HG02642 (cell line): ENCODE data around the gene CMSS1.
"Not testable (repeated sequence)": the region's sequence is repeated elsewhere in the genome, so short reads cannot be mapped to it uniquely, and the experiment has no call there.

Source experiments
- ATAC-seq: cut with Tn5 transposase; IDR thresholded peaks from one replicate; pipeline ENCODE4 v1.9.1; 2021; ENCODE audit warnings: mild to moderate bottlenecking; ENCODE audit not compliant: unreplicated experiment, poor library complexity

The CMSS1 gene

DNA sequence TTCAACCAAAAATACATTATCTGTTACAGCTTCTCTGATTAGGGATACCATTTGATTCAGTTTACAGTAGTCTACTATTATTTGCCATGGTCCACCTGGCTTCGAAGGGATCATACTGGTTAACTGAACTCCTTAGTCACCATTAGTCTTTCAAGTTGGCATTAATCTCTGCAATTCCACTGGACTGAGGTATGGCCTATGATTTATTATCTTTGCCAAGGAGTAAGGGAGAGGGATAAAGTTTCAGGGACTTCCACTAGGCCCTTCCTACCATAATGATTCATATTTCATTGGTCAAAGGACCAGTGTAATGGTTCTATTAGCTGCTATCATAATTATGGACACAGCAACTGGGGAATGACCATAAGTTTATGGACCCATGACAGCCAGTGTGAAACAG is 7.3 kb upstream of the CMSS1 start:
- ATAC-seq: no peak

- no peak for ATAC-seq
These were observed 620 bp upstream of the CMSS1 start for GRCh38 chr3:99817047-99817436.

GRCh38 chr3:99818818-99819217 is 1.2 kb downstream of the CMSS1 start:
- no peak for ATAC-seq

DNA sequence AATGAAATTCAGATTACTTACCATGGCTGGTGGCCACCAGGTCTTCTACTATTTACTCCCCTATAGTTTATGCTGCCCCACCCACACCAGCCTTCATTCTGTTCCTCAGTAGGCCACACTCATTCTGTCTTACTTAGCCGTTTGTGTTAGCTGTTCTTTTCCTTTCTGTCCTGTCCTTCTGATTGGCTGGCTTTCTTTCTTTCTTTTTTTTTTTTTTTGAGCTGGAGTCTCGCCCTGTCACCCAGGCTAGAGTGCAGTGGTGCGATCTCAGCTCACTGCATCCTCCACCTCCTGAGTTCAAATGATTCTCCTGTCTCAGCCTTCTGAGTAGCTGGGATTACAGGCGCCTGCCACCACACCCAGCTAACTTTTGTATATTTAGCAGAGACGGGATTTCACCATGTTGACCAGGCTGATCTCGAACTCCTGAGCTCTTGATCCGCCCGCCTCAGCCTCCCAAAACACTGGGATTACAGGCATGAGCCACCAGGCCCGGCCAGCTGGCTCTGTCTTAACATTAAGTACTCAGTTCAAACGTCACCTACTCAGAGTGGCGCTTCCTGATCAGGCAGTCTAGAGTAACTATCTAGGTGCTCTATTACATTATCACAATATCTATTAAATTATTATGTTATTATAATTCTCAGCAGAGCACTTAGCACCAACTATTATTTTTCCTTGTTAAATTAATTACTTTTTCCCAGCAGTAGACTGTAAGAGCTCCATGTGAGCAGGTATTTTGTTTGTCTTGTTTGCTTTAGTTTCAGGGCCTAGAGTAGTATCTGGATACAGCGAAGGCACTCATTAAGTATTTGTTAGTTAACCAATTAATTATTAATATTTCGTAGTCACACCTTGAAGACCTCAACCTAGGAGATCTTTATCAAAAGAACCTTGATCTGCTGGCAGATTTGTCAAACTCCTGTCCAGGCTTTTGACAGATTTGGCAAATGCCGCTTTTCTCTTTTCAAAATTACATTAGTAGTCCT is 6.4 kb downstream of the CMSS1 start:
- ATAC-seq: no peak

DNA sequence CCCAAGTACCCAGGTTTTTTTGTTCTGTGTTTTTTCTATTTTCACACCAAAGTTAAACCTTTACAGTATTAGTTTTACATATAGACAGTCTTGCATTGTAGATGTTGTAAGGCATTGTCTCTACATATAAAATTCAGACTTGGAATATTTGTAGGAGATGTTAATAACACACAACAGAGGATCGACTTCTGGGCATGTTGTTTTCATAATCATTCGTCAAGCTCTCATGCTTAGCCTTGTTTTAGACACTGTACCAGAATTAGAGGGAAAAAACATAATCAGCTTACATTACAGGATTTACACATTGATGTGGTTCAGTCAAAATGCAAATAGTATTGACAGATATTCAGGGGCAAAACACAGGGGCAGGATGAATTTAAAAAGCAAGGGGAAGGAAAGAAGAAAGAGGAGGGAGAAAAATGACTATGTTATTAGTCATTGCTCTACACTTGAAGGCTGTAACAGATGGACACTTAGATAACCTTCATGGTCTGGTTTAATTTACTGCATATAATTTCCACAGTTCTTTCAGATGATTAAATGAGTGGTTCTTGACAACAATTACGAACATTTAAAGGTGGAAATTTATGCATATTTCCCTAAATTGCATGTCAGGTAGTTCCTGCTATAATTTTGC is 7.5 kb downstream of the CMSS1 start:
- ATAC-seq: no peak

GRCh38 chr3:99829844-99830243 is 12.2 kb downstream of the CMSS1 start:
- ATAC-seq: no peak

DNA sequence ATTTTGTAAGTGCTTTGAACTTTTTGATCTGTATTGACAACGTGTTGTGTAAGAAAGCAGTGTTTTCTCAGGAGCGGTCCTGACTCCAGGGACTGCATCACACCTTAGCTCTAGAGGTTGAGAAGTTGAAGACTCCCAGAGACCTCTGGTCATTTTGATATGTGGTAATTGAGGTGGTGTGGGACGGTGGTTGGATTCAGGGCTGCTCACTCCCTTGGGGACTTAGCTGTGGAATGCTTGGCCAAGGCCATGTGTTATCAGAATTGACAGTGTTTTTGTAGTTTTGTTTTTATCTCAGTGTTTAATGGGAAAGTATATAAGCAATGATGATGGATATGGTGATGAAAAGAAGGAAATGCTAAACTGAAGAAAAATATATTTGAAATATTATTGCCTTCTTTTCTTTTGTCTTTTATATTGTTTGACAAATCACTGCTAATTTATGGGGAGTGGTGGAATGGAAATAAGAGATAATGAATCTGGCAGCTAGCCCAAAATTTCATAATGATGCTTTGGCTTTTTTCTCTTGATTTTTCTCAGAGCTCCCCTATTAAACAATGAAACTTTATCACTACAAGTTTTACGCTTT is 16.0 kb downstream of the CMSS1 start:
- ATAC-seq: no peak

DNA sequence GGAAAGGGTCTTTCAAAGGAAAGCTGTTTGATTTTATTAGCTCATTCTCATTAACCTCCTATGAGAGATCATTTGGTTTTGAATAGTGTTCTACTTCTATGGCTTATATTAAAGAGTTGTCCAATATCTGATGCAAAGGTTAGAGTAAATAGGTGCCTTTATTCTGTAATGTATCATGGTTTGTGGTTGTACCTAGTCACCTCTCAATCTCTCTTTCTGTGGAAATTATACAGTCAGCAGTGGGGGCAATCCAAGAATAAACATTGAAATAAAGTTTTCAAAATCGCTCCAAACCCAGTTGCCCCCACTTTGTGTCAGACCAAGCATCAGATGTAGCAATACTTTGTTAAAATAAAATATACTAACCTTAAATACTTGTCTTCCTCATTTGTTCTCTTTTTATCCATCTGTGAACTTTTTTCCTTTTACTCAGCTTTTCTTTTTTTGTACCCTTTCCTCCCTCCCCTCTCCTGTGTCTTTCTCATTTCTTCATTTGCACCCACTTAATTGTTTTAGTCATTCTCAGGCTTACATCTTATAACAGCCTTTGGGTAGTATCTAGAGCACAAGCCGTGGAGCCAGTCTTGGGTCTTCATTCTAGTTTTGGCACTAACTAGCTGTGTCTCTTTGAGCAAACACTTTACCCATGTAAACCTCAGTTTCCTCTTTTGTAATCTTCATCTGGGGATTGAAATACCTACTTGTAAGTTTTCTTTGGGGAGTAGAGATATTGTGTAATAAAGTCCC is 16.7 kb downstream of the CMSS1 start:
- ATAC-seq: no peak

DNA sequence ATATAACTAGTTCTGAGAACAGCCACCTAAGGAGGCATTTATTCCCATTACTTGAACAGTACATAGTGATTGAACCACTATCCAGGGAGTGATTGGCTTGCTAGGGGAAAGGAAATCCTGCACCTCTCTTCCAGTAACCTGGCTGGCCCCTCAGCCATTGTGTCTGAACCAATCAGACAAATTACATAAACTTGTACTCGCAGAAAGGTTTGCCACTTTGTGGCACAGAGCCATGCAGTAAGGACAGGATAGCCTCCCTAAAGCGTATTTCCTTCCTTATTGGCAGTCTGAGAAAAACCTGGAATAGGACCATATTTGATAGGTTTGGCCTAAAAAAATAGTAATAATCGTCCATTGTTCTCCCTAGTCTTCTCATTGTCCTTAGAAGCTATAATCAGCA is 19.0 kb downstream of the CMSS1 start:
- no peak for ATAC-seq

GRCh38 chr3:99837715-99838114 is 20.1 kb downstream of the CMSS1 start:
- no peak for ATAC-seq

DNA sequence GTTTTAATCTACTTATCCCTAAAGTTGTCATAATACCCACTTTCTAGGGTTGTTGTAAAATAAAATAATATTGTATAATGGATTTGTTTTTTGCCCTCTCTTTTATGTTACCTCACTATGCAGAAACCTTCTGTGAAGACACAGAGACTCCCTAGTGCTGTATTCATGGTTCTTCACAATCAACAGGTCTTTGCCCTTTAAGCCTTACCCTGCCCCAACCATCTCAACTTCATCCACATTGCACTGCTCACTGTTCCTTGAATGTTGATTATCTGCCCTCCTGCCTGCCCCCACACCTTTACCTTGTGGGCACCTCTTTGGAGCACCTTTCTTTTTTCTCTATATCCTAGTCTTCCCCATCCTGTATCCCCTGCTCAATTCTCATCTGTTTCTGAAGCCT is 21.1 kb downstream of the CMSS1 start:
- ATAC-seq: no peak

DNA sequence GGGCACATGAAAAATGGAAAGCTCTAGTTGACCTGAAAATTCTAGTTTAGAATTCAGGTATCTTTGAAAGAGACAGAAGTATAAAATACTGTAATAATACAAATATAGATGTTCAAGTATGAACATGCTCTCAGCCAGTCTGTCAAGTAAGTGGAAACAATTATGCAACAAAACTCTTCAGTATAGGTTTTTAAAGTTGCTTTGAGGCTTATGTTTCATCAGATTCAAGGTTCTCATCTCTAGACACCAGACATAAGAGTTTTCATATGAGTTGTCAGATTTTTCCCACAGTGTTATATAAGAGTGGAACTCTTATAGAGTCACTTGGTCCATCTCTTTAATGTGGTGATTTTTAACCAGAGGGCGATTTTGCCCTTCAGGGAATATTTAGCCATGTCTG is 22.0 kb downstream of the CMSS1 start:
- no peak for ATAC-seq

DNA sequence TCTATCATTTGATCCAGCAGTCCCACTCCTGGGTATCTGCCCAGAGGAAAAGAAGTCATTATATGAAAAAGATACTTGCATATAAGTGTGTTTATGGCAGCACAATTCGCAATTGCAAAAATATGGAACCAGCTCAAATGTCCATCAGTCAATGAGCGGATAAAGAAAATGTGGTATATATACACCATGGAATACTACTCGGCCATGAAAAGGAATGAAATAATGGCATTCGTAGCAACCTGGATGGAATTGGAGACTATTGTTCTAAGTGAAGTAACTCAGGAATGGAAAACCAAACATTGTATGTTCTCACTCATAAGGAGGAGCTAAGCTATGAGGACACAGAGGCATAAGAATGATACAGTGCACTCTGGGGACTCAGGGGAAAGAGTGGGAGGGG is 24.3 kb downstream of the CMSS1 start:
- ATAC-seq: not testable (repeated sequence)

DNA sequence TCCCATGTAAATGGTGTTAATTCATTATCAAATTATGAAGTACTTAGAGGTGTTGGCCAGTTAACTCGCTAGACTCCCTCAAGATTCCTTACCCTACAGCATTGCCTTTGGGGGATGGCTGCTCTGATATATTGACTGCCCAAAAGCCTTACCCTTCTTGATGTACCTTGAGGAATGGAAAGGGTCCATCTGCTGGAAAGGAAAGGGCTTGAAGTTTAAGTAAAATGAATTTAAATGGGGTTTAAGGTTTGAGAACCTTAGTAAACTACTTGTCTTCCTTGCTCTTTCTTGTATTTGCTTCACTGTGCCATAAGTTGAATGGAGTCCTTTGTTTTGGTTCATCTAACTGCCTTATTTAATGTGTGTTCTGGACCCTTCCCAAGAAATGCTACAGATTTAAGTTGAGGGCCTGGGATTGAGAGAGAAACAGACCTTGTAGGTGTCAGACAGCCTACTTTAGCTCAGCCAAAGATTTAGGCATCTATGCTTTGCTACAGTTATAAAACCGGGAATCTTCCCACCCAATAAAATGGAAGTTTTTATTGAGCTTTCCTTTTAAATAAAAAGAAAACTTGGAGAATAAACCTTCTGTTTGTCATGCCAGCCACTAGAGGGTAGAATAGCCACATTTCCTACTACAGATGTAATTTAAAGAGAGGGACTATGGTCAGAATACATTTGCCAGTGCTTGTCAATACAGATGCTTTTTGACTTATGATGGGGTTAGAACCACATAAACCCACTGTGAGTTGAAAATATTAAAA is 25.3 kb downstream of the CMSS1 start:
- peak; percentile 65 for ATAC-seq

DNA sequence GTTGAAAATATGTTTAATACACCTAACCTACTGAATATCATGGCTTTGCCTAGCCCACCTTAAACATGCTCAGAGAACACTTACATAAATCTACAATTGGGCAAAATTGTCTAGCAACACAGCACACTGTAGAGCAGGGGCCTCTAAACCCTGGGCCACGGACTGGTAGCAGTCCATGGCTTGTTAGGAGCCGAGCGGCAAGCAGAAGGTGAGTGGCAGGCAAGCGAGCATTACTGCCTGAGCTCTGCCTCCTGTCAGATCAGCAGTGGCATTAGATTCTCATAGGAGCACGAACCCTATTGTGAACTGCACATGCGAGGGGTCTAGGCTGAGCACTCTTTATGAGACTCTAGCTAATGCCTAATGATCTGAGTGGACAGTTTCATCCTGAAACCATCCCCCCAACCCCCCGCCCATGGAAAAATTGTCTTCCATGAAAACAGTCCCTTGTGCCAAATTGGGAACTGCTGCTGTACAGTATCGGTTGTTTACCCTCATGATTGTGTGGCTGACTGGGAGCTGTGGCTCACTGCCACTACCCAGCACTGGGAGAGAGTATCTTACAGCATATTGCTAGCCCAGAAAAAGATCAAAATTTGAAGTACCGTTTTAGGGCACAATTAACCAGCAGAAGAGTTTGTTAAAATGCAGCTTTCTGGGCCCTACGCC is 26.1 kb downstream of the CMSS1 start:
- ATAC-seq: peak; percentile 11

DNA sequence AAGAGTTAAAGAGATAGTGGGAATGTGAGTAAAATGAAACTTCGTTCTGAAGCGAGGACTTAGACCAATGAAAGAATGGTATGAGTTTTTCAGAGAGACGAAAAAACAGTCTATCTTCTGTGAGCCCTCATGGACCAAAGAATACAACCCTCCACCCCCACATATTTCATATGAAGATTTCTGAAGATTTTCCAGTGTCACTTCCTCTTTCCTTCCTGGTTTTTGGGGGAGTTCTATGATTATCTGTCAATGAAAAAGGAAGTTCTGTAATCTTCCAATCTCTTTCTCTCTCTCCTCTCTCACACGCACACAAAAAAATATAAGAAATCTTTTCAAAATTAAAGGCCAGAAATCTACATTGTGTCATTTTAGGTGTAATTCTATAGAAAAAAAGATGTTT is 27.7 kb downstream of the CMSS1 start:
- no peak for ATAC-seq

DNA sequence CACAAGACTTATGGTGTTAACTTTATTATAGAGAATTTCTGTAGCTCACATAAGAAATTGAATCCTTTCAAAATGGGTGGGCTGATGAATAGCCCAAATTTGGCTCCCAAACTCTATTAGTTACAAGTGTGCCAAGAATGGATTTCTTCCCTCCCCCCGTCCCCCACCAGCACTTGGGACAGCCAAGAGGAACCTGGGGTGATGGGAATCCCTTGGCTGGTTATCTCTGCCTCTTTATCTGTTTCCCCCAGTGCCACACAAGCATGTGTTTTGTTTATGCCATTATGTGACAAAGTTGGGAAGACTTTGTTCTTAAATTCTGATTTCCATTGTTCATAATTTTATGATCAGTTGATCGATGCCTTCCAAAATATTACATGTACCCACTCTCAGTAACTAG is 28.3 kb downstream of the CMSS1 start:
- ATAC-seq: no peak

- ATAC-seq: no peak
These were observed 29.0 kb downstream of the CMSS1 start for GRCh38 chr3:99846477-99847160.

- ATAC-seq: no peak
These were observed 30.8 kb downstream of the CMSS1 start for GRCh38 chr3:99848433-99848832.
